ENCODE measurements around the gene CATSPER3. TPM values are rescaled to one million over a fixed set of nuclear protein-coding genes. Genes with fewer than 3 reads are reported as not detected.

Gene CATSPER3
- under 1 TPM; 0.36 to 0.85 (median 0.63) TPM for total RNA-seq
- polyA plus RNA-seq: under 1 TPM; 0.45 to 0.57 TPM
- long read RNA-seq, donor 1: 0 reads
- long read RNA-seq, donor 2: 0 reads
- long read RNA-seq, donor 3, partial matches to known transcripts: 0 of 1 reads
- long read RNA-seq, donor 3, other reads (novel, unspliced or antisense): 1 of 1 reads

GRCh38 chr5:134967607-134968006 is at the start of gene CATSPER3:
TSS of gene CATSPER3 (plus strand) at chr5:134967907. CDS start at chr5:134967992, 85 bp downstream.
- H3K27me3 ChIP-seq: no peaks in the 10 kb centered on the region
- H3K27ac ChIP-seq: no peak within 1 kb of the TSS
- WGBS, 3 donors: 93 to 98% (median 93%) methylated on average over 3 of the region's 3 CpGs
- intact Hi-C loops (cut with DNase I): no loop called here
- no peaks in the 10 kb centered on the region for H3K36me3 ChIP-seq
- no peak within 1 kb of the TSS for H3K4me3 ChIP-seq
- TF ChIP-seq EP300 (IDR thresholded peaks at IDR 0.05) (no peak), CTCF (IDR thresholded peaks at IDR 0.05) (no peak), POLR2A (IDR thresholded peaks at IDR 0.05) (no peak)
- no peaks in the 10 kb centered on the region for H3K9me3 ChIP-seq
- H3K4me1 ChIP-seq (ENCODE audit: insufficient read depth): no peaks in the 10 kb centered on the region
- no peak for DNase-seq

- Histone ChIP-seq H3K27ac (no peak overlapping the region), H3K4me3 (no peak overlapping the region), H3K9me3 (no peaks in the 10 kb centered on the region), H3K27me3 (no peaks in the 10 kb centered on the region), H3K36me3 (no peaks in the 10 kb centered on the region), H3K4me1 (ENCODE audit: insufficient read depth) (no peaks in the 10 kb centered on the region)
- no peak for DNase-seq
- intact Hi-C loops (cut with DNase I): no loop called here
- TF ChIP-seq EP300 (IDR thresholded peaks at IDR 0.05) (no peak), POLR2A (IDR thresholded peaks at IDR 0.05) (no peak), CTCF (IDR thresholded peaks at IDR 0.05) (no peak)
- WGBS, 3 donors: 91 to 94% (median 93%) methylated on average over 3 of the region's 3 CpGs
These were observed 48.8 kb upstream of the CATSPER3 start for GRCh38 chr5:134918861-134919260.

- intact Hi-C loops (cut with DNase I): no loop called here
- 94 to 95% (median 94%) methylated on average over 9 of the region's 9 CpGs for whole genome bisulfite sequencing, 3 donors
- H3K4me3 ChIP-seq: no peak overlapping the region
- H3K27me3 ChIP-seq: no peaks in the 10 kb centered on the region
- H3K36me3 ChIP-seq: no peaks in the 10 kb centered on the region
- DNase-seq: no peak
- TF ChIP-seq EP300 (IDR thresholded peaks at IDR 0.05) (no peak), POLR2A (IDR thresholded peaks at IDR 0.05) (no peak), CTCF (IDR thresholded peaks at IDR 0.05) (no peak)
- no peaks in the 10 kb centered on the region for H3K4me1 ChIP-seq (ENCODE audit: insufficient read depth)
- no peaks in the 10 kb centered on the region for H3K9me3 ChIP-seq
- H3K27ac ChIP-seq: no peak overlapping the region
These were observed 46.7 kb upstream of the CATSPER3 start for GRCh38 chr5:134920848-134921575.

- no peaks in the 10 kb centered on the region for H3K27me3 ChIP-seq
- no peaks in the 10 kb centered on the region for H3K9me3 ChIP-seq
- DNase-seq: no peak
- TF ChIP-seq CTCF (IDR thresholded peaks at IDR 0.05): no peak
- TF ChIP-seq POLR2A (IDR thresholded peaks at IDR 0.05): no peak
- TF ChIP-seq EP300 (IDR thresholded peaks at IDR 0.05): no peak
- H3K4me1 ChIP-seq (ENCODE audit: insufficient read depth): peaks cover 2% of the 10 kb centered on the region
- H3K36me3 ChIP-seq: no peaks in the 10 kb centered on the region
- 96 to 98% (median 96%) methylated on average over 3 of the region's 3 CpGs for WGBS, 3 donors
- H3K4me3 ChIP-seq: no peak overlapping the region
- intact Hi-C loops (cut with DNase I): no loop called here
- H3K27ac ChIP-seq: no peak overlapping the region
These were observed 35.2 kb upstream of the CATSPER3 start for GRCh38 chr5:134932508-134932907.

Measured in ovary (tissue), 10 donors.